HPDE6-E6E7 (cell line): ENCODE data around the gene FAM43A.
A peak's percentile ranks its signal among the peaks of the same experiment; 100 is the strongest.

Source experiments
- DNase-seq: peaks from one replicate; pipeline ENCODE4 v3.0.0; 2011; ENCODE audit warnings: missing footprints; ENCODE audit errors: extremely low spot score

FAM43A gene, protein sequence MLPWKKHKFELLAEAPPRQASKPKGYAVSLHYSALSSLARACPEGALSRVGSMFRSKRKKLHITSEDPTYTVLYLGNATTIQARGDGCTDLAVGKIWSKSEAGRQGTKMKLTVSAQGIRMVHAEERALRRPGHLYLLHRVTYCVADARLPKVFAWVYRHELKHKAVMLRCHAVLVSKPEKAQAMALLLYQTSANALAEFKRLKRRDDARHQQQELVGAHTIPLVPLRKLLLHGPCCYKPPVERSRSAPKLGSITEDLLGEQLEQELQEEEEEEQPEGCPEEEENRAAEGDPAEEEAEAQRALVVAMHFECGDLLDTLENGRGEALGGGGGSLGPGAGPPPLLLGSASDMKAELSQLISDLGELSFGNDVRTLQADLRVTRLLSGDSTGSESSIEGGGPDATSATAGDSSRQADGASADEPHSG

GRCh38 chr3:194685718-194686413 lies at the start of gene FAM43A:
FAM43A (plus strand) TSS chr3:194685883; CDS start chr3:194686827, 944 bp downstream.
- peak; percentile 79 for DNase-seq

DNA sequence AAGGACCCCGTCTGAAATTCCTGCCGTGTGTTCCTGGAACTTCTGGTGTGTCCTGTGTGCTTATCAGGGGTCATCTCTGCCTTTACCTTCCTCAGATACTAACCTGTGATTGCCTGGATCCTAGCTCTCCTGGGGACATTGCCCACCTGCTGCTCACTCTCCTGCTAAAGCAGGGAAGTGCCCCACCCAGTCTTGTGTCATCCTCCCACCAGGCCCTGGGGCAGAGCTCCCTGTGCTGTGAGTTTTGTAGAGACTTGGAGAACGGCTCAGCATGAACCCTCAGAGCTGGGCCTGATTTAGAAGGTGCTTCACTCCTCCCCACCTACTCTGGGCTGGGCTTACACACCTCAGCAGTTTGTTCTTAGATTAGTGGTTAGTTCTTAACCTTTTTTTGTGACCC lies 48.6 kb upstream of the FAM43A start:
- peak; percentile 34 for DNase-seq

- DNase-seq: no peak
These were observed 47.9 kb upstream of the FAM43A start for GRCh38 chr3:194637541-194638400.

- DNase-seq: no peak
These were observed 46.6 kb upstream of the FAM43A start for GRCh38 chr3:194638991-194639605.

DNA sequence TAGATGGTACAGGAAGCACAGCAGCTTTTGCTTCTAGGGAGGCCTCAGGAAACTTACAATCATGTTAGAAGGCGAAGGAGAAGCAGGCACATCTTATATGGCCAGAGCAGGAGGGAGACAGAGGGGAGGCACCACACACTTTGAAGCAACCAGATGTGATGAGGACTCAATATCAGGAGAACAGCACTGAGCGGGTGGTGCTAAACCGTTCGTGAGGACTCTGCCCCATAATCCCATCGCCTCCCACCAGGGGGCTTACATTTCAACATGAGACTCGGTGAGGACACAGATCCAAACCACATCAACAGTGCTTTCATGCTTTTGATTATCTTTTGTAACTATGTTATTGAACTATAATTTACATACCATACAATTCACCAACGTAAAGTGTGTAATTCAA lies 44.9 kb upstream of the FAM43A start:
- DNase-seq: no peak

DNA sequence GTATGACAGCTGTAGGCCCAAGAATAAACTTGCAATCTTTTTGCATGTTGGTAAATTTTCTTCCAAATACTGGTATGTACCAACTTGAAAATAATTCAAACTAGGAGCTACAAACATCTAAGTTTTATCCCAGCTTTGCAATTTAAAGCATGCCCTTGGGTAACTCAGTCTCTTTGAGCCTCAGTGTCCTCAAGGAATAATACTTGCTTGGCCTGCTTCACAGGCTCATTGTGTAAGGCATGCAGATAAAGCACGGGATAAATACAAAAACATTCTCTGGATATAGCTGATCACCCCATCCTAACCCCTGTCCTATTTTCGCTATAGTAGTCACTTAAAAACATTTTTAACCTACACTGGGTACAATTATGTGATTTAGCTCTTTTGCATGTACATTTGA lies 42.9 kb upstream of the FAM43A start:
- no peak for DNase-seq

GRCh38 chr3:194647747-194648146 lies 37.9 kb upstream of the FAM43A start:
- no peak for DNase-seq

- no peak for DNase-seq
These were observed 31.2 kb upstream of the FAM43A start for GRCh38 chr3:194654443-194654842.

- DNase-seq: no peak
These were observed 28.2 kb upstream of the FAM43A start for GRCh38 chr3:194657439-194657838.

DNA sequence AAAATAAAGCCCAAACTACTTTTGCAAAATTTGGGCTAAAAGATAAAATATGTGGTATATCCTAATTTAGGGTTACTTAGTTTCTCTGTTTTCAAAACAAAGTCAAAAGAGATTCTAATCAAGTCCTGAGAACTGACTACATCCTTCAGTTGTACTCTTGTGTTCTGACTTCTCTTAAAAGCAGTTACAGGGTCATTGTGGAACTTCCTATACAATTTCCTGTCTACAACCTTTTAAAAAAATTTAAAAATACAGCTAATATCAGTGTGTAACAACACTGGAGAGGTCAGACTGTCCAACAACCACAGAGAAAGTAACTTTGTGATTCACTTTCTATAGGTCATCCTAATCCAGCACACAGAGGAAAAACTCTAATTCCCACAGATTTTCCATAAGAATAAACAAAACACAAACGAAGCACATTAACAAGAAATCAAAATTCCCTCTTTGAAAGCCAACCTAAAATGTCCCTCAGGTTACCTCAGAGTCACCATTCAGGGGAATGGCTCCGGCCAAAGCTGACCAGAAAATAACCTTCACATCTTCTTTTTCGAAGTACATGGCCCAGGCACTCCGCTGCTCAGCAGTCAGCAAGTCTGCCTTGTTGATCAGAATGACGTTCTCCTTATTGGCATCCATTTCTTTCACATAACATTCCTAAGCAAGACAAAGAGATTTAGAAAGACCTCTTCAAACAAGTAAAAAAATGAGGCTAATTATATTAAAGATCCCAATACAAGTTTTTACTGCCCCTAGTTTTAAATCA lies 27.0 kb upstream of the FAM43A start:
- DNase-seq: no peak

GRCh38 chr3:194659778-194660177 lies 25.9 kb upstream of the FAM43A start:
- no peak for DNase-seq

DNA sequence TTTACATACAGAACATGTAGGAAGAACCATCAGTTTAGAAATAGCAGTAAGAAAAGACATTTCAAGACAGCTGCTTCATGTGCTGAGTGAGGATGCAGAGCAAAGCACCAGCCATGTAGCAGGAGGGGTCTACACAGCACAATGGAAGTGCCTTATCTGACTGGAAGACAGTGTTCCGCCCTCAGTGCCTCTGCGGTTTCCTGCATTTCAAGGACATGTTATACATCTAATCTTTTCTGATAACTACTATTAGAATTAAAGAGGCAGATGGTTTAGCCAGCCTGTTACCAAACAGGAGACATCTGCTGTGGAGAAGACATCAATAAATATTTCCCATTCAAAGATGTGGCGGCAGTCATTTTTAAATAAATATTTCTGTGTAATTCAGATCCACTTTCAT lies 24.3 kb upstream of the FAM43A start:
- no peak for DNase-seq

- DNase-seq: no peak
These were observed 23.7 kb upstream of the FAM43A start for GRCh38 chr3:194661946-194662345.

- no peak for DNase-seq
These were observed 20.8 kb upstream of the FAM43A start for GRCh38 chr3:194664857-194665256.

DNA sequence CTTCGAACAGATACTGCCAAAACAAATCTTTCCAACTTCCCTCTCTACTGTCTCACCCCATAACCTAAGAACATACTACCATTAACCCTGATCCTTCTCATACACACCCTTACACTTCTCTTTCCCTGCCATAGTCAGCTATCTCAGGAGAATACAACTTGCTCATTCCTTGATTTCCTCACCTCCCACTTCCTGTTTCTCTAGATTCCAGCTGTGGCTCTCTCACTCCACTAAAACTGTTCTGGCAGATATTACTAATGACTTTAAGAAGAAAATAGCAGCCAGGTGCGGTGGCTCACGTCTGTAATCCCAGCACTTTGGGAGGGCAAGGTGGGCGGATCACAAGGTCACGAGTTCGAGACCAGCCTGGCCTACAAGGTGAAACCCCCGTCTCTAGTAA lies 18.3 kb upstream of the FAM43A start:
- DNase-seq: no peak

DNA sequence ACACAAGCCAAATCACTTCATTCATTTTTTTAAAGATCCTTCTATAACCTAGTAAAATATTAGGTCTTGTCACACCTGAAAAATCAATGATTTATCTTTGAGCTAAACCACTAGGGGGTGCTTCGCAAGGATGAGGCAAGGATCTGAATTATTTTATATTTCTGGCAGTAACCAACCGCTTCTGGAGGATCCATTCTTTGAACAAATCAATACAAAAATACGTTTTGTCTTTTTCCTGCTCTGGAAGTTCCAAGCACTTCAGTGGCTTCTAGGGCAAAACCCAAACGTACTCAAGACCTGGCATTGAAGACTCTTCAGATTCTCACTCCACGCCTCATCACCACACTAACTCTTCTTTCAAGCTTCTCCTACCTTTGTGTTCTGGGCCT lies 14.2 kb upstream of the FAM43A start:
- peak; percentile 35 for DNase-seq

DNA sequence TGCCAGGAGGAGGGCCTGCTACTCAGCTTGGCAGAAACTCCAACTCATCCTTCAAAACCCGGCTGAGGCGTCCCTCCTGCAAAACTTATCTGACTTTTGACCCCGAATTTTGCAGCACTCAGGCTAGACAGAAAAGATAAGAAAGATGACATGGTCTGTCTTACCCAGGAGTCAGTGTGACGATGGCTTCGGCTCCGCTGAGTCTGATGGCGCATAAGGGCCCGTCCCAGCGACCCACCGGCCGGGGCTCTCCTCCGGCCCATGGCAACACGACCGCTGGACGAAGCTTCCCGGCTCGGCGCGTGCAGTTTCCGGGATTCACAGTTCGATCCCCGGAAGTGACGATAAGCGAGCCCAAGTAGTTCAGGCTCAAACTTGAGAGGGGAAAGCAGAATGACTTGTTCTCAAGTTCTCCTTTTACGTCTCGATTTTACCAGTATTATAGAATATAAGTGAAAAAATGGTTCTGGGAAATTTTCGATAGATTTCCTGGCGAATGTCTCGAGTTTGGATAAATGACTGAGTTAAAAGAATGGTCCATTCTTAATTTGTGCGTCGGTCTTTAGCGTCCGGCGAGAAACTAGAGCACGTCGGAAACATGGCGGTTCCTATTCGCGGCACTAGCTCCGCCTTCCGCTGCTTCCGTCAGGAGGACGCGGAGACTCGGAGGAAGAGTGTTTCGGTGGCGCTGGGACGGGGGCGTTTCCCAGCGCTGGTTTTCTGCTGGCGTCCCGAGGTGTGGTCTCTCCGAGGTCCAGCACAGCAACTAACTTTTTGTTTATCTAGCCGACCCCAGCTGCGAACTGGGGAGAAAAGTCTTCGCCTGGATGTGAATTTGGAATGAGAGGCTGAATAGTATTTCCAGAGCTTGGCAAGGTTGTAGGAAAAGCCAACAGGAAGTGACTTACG lies 13.5 kb upstream of the FAM43A start, which contains the start of gene LSG1:
Gene LSG1, minus strand, starts transcription at position 292 of the 909 bp plus-strand sequence. Its CDS starts 29 bp downstream, at position 263.
- peak; percentile 86 for DNase-seq

DNA sequence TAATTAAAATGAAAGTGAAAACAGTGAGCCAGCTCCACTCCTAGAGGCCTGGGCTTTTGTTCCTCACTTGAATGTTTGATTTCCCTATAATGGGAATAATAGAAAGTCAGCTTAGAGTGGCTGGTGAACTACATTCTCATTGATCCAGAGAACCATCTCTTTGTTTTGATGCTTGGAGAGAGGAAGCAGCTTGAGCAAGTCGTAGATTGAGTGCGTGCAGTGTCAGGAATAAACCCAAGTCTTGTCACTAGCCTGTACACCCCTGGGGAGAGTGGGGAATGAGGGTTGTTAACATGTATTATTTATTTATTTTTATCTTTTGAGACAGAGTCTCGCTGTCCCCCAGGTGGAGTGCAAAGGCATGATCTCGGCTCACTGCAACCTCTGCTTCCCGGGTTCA lies 12.8 kb upstream of the FAM43A start:
- DNase-seq: no peak

- DNase-seq: no peak
These were observed 11.9 kb upstream of the FAM43A start for GRCh38 chr3:194673761-194674160.
